CD4-positive, alpha-beta T cell (primary cell): ENCODE measurements around the gene ARHGEF3. TPM values are rescaled to one million over a fixed set of nuclear protein-coding genes. Genes with fewer than 3 reads are reported as not detected.
"Not testable (repeated sequence)": the region's sequence is repeated elsewhere in the genome, so short reads cannot be mapped to it uniquely, and the experiment has no call there.

ENCODE experiments used
- ATAC-seq: fragments of 200-7000 bp; cut with Tn5 transposase; one replicate; pipeline ENCODE4 v1.10.0; 2022; ENCODE audit warnings: mild to moderate bottlenecking; ENCODE audit not compliant: poor library complexity
- CTCF ChIA-PET: fragments of 350-600 bp; sonication (Branson Sonifier 250); formaldehyde crosslinking; loops from one replicate; lab custom pipeline; 2021; ENCODE audit warnings: antibody characterized with exemption, inconsistent platforms; lab: Charles Lee
- POLR2A ChIA-PET: fragments of 350-600 bp; sonication (Branson Sonifier 250); formaldehyde crosslinking; loops from one replicate; lab custom pipeline; 2021; ENCODE audit warnings: antibody characterized with exemption, inconsistent platforms; lab: Charles Lee
- DNase-seq, 14 experiments: peaks; one replicate each; pipeline ENCODE4 v3.0.0-alpha.2; 2013 to 2020; ENCODE audit warnings: mixed read lengths in 2 of 14
- H3K27ac ChIP-seq, 2 donors: one replicate each; pipeline versions ENCODE4 v1.5.1 to v1.7.0; 2013; ENCODE audit warnings: low read length in 2 of 2, low read depth in 1 of 2, mild to moderate bottlenecking in 1 of 2
- H3K27me3 ChIP-seq, 2 experiments: 1 replicate in 1 of 2; 2 replicates in 1 of 2; pipeline versions ENCODE4 v1.6.1 to v1.7.0; 2013; ENCODE audit warnings: low read length in 2 of 2, control low read depth in 1 of 2, mild to moderate bottlenecking in 1 of 2, moderate library complexity in 1 of 2; ENCODE audit not compliant: insufficient read depth in 2 of 2, control insufficient read depth in 1 of 2
- H3K36me3 ChIP-seq: one replicate; pipeline ENCODE4 v1.6.1; 2013; ENCODE audit warnings: low read length, control low read depth; ENCODE audit not compliant: insufficient read depth
- H3K4me1 ChIP-seq: one replicate; pipeline ENCODE4 v1.6.1; 2013; ENCODE audit warnings: low read length, control low read depth; ENCODE audit not compliant: insufficient read depth
- H3K4me3 ChIP-seq: one replicate; pipeline ENCODE4 v1.5.1; 2013; ENCODE audit warnings: mild to moderate bottlenecking, low read length, moderate library complexity
- H3K9me3 ChIP-seq, 2 experiments: 1 replicate in 1 of 2; 2 replicates in 1 of 2; pipeline versions ENCODE4 v1.6.1 to v1.7.0; 2013; ENCODE audit warnings: low read length in 2 of 2, mild to moderate bottlenecking in 2 of 2, control low read depth in 1 of 2, moderate library complexity in 1 of 2; ENCODE audit not compliant: control insufficient read depth in 1 of 2, insufficient read depth in 1 of 2
- H3K27ac Mint-ChIP-seq: one replicate; pipeline ENCODE4 v1.8.0; 2020; ENCODE audit warnings: mixed read lengths
- H3K27me3 Mint-ChIP-seq: one replicate; pipeline ENCODE4 v1.8.0; 2021; ENCODE audit warnings: mixed read lengths
- H3K36me3 Mint-ChIP-seq: one replicate; pipeline ENCODE4 v1.8.0; 2021; ENCODE audit warnings: low read depth, mixed read lengths
- H3K4me1 Mint-ChIP-seq: one replicate; pipeline ENCODE4 v1.8.0; 2021; ENCODE audit warnings: low read depth, mixed read lengths
- H3K4me3 Mint-ChIP-seq: one replicate; pipeline ENCODE4 v1.8.0; 2020; ENCODE audit warnings: mild to moderate bottlenecking, mixed read lengths
- H3K9me3 Mint-ChIP-seq: one replicate; pipeline ENCODE4 v1.8.0; 2020; ENCODE audit warnings: mixed read lengths
- CTCF ChIP-seq: fragments of 200-600 bp; IDR thresholded peaks from one replicate; pipeline ENCODE4 v1.8.0; 2022; ENCODE audit warnings: antibody characterized with exemption, mild to moderate bottlenecking
- intact Hi-C, 2 experiments: fragments of 100-400 bp; cut with DNase I in 1 of 2; cut with micrococcal nuclease in 1 of 2; formaldehyde crosslinking; loops; one replicate each; pipeline versions ENCODE4 v1.15.1 to v1.9.0; 2023 to 2025; cut with DNase I, micrococcal nuclease
- total RNA-seq, 174 experiments: library from RNA in 2 of 174; stranded (reverse) in 2 of 174; gene quantifications; one replicate each; pipeline ENCODE4 v1.2.3 and lab custom pipeline; 2021 to 2026

Gene ARHGEF3
- total RNA-seq, 2 experiments from 2014 or later = 46.4 to 46.6 TPM

DNA sequence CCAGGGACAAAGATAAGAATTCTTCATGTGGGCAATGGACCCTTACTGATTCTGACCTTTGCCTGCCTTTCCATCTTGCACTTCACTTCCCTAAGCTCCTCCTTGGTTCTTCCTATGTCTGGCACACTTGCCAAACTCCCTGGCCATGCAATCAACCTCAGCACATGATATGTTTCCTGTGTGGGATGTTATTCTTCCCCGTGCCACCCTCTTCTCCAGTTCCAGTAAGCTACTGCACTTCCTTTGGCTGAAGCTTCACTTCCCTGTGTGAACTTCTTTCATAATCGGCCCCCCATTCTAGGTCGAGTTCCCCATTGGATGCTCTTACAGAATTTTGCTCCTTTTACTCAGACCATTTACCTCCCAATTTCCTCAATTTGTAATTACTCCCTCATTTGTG lies 108.0 kb downstream of the ARHGEF3 start:
- no peaks in the 10 kb centered on the region for H3K27me3 Mint-ChIP-seq
- peak overlapping the region; percentile 61 for H3K4me3 Mint-ChIP-seq
- H3K9me3 Mint-ChIP-seq = no peaks in the 10 kb centered on the region
- H3K4me3 ChIP-seq = no peak overlapping the region
- intact Hi-C loops = loop anchor here in 1 of 2 experiments (2.0 kb wide), 1 partner anchor 535 kb away; no protein-coding TSS in a partner anchor
- ChIA-PET POLR2A (interaction anchor here (0.8 to 6.7 kb wide), 9 partner anchors 9 to 223 kb away, joined by 3 to 102 read pairs (median 4); partner anchors contain the start of genes ARHGEF3 and TASOR), CTCF (interaction anchor here (0.8 to 1.8 kb wide), 2 partner anchors 108 to 295 kb away, joined by 5 to 6 read pairs; partner anchors contain the start of gene ARHGEF3)
- H3K27me3 ChIP-seq = no peaks in the 10 kb centered on the region
- peaks cover 44% of the 10 kb centered on the region for H3K4me1 Mint-ChIP-seq
- ATAC-seq (no peak), DNase-seq (peak in 3 of 14 experiments; percentile 30 to 34 (median 32))
- H3K27ac ChIP-seq = peak overlapping the region; percentile 16 to 42
- no peaks in the 10 kb centered on the region for H3K9me3 ChIP-seq
- H3K27ac Mint-ChIP-seq = peak overlapping the region; percentile 76
- H3K36me3 ChIP-seq = no peaks in the 10 kb centered on the region
- peaks cover 30% of the 10 kb centered on the region for H3K4me1 ChIP-seq
- TF ChIP-seq CTCF = no peak
- H3K36me3 Mint-ChIP-seq = no peaks in the 10 kb centered on the region

DNA sequence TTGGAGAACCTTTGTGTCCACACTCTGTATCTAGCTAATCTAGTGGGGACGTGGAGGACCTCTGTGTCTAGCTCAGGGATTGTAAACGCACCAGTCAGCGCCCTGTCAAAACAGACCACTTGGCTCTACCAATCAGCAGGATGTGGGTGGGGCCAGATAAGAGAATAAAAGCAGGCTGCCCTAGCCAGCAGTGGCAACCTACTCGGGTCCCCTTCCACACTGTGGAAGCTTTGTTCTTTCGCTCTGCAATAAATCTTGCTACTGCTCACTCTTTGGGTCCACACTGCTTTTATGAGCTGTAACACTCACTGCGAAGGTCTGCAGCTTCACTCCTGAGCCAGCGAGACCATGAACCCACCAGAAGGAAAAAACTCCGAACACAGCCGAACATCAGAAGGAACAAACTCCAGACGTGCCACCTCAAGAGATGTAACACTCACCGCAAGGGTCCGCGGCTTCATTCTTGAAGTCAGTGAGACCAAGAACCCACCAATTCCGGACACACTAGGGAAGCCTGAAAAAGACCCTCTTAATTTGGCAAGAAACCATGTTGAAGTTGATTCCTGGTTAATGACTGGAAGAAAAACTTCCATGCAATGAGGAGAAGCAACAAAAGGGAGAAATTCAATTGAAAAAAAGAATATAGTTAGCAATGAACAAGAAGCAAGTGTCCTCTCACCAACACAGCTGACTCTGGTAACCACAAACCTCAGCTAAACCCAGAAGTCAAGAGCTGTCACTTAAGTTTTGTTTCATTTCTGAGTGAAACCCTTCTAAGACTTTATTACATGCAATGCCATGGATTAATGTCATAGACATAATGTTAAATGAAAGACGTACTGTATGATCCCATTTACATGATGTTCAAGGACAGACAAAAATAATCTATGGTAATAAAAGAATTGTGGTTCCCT lies 109.0 kb downstream of the ARHGEF3 start:
- H3K27me3 ChIP-seq, intact Hi-C loops, H3K9me3 Mint-ChIP-seq, H3K36me3 Mint-ChIP-seq, H3K27ac ChIP-seq, H3K36me3 ChIP-seq, H3K9me3 ChIP-seq, H3K27me3 Mint-ChIP-seq: not testable (repeated sequence)
- POLR2A ChIA-PET = interaction anchor here (0.5 to 6.7 kb wide), 12 partner anchors 9 to 904 kb away, joined by 3 to 102 read pairs (median 4); partner anchors contain the start of genes ARHGEF3, CCDC66, PDE12 and TASOR
- ATAC-seq (peak; percentile 69), DNase-seq (peak in 7 of 14 experiments; percentile 12 to 84 (median 37))
- peak overlapping the region; percentile 76 for H3K27ac Mint-ChIP-seq
- peak overlapping the region; percentile 61 for H3K4me3 Mint-ChIP-seq
- Histone ChIP-seq H3K4me3 (peak overlapping the region; percentile 30), H3K4me1 (peaks cover 30% of the 10 kb centered on the region)
- CTCF ChIA-PET = interaction anchor here (1.8 kb wide), 1 partner anchor 296 kb away, joined by 6 read pairs; no protein-coding TSS in a partner anchor
- H3K4me1 Mint-ChIP-seq = peaks cover 44% of the 10 kb centered on the region

DNA sequence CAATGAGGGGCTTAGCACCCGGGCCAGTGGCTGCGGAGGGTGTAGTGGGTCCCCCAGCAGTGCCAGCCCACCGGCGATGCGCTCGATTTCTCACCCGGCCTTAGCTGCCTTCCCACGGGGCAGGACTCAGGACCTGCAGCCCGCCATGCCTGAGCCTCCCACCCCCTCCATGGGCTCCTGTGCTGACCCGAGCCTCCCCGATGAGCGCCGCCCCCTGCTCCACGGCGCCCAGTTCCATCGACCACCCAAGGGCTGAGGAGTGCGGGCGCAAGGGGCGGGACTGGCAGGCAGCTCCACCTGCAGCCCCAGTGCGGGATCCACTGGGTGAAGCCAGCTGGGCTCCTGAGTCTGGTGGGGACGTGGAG lies 109.8 kb downstream of the ARHGEF3 start:
- Mint-ChIP-seq H3K4me1 (peaks cover 43% of the 10 kb centered on the region), H3K27ac (peak overlapping the region; percentile 76)
- ATAC-seq, intact Hi-C loops, H3K27ac ChIP-seq, H3K27me3 ChIP-seq, DNase-seq, H3K9me3 ChIP-seq, H3K4me3 ChIP-seq, H3K4me3 Mint-ChIP-seq, CTCF ChIA-PET, H3K27me3 Mint-ChIP-seq, H3K36me3 ChIP-seq, H3K9me3 Mint-ChIP-seq, H3K36me3 Mint-ChIP-seq: not testable (repeated sequence)
- peaks cover 30% of the 10 kb centered on the region for H3K4me1 ChIP-seq
- POLR2A ChIA-PET = interaction anchor here (1.1 to 6.7 kb wide), 5 partner anchors 8 to 135 kb away, joined by 3 to 102 read pairs (median 5); partner anchors contain the start of genes ARHGEF3, CCDC66 and TASOR
